GM18520 (cell line): ENCODE data around the gene KIF17.
"Not testable (repeated sequence)": the region's sequence is repeated elsewhere in the genome, so short reads cannot be mapped to it uniquely, and the experiment has no call there.

ENCODE experiments used
- ATAC-seq: cut with Tn5 transposase; IDR thresholded peaks from one replicate; pipeline ENCODE4 v1.9.1; 2021; ENCODE audit not compliant: unreplicated experiment

The KIF17 gene

DNA sequence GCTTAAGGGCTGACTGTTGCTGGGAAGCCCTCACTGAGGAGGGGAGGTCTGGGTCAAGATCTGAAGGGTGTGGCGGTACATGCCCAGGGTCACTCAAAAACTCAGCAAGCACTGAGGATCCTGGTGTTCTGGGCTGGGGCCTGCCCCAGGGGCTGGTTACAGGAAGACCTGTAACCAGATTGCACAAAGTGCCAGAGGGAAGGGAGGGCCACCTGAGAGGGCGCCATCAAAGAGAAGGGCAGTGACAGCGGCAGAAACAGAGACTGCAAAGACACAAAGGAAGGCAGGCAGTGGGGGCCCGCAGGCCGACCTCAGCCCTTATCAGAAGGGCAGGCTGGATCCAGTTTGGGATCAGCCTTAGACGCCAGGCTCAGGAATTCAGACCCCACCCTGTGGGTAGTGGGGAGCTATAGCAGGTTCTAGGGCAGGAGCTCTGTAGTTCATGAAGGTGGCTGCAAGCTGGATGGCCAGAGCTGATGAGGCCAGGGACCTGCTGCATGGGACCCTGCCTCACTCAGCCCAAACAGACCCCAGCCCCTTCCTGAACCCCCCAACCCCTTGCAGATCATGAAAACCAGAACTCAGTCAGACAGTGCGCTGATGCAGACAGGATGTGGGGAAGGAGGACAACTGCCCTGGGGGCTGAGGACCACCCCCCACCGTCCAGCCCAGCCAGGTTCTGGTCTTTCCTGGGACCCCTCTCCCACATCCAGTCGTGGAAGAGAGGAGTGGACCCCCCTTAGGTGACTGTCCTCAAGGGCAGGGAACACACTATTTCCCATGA lies 10.8 kb upstream of the KIF17 start:
- no peak for ATAC-seq

DNA sequence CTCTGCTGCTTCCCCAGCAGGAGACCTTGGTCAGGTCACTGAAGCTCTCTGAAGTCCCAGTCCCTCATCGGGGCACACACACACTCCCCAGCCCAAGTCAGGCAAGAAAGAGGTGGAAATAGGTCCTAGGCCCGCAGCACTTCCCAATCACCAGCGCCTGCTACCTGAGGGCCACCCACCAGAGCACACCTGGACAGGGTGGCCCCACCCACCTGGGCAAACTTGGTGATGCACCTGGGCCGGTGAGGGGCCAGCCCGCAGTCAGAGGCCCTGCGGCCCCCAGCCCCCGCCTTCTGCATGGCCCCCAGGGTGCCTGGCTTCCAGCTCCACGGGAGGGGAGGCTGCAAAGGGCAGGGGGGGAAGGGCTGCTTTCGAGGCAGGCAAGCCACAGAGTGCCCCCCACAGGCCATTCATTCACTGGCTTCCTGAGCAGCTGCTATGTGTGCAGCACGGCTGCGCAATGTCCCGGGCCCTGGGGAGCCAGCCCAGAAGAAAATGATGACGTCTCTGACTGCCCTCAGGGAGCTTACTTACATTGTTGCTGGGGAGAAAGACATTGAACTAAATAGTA lies 10.0 kb upstream of the KIF17 start:
- ATAC-seq, result no peak

DNA sequence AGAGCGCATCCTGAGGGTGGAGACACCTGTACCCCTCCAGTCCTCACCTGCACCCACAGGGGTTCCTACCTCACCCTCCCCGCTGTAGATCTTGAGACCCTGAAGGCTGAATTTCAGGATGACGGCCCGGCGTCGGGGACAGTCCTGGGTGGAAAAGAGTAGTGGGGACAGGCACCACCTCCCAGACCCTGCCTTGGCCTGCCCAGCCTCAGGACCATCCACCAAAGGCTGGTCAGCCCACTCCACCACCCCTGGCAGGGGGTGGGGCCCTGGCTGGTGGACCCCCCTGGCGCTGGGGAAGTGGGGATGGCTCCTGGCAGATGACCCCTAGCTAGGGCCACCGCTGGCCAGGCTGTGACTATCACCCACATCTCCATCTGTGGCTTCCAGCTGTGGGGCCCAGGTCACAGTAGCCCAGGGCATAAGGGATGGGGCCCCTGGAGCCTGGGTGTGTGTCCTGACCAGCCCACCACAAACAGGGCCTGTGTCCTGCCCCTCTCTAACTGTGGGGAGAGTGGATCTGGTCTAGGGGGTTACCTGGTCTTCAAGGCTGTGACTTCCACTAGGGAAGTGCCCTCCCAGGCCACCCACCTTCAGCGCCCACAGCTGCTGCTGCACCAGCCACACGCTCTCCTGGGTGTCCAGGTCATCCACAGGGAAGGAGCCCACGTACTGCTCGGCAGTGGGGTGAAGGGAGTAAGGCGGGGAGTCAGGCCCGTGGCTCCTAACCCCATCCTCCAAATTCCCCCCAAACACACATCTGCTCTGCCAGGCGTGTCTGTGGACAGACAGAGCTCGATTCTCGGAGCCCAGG lies 9.3 kb upstream of the KIF17 start:
- no peak for ATAC-seq

DNA sequence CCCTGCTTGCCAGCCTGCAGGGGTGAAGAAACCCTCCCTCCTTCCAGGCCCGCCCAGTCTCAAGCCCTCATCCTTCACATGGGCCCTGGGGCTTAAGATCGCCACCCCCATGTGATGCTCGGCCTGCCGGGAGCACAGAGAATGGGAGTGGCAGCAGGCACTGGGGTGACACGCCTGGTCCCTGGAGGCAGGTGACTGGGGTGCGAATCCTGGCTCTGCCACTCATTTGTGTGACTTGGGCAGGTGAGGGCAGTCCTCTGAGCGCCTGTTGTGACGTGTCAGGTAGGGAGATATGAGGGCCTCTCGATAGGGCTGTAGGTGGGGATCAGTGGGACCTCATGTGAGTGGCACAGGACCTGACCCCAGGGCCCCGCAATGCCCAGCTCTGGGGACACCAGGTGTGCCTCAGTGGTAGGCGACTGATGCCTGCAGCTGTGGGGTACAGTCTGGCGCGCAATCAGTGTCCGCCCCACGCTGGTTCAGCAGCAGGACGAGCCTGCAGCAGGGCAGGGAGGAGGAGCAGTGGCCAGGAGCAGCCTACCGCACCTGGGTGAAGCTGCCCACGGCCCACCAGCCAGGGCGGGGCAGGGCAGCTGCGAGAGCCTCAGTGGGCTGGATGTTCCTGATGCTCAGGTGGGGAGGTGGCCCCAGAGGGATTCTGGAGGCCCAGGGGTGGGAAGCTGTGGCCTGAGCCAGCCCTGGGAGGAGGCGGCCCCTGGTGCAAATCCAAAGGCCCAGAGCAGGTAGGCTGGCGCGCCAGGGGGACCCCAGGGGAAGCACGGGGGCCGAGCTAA lies 8.5 kb upstream of the KIF17 start:
- ATAC-seq, result no peak

DNA sequence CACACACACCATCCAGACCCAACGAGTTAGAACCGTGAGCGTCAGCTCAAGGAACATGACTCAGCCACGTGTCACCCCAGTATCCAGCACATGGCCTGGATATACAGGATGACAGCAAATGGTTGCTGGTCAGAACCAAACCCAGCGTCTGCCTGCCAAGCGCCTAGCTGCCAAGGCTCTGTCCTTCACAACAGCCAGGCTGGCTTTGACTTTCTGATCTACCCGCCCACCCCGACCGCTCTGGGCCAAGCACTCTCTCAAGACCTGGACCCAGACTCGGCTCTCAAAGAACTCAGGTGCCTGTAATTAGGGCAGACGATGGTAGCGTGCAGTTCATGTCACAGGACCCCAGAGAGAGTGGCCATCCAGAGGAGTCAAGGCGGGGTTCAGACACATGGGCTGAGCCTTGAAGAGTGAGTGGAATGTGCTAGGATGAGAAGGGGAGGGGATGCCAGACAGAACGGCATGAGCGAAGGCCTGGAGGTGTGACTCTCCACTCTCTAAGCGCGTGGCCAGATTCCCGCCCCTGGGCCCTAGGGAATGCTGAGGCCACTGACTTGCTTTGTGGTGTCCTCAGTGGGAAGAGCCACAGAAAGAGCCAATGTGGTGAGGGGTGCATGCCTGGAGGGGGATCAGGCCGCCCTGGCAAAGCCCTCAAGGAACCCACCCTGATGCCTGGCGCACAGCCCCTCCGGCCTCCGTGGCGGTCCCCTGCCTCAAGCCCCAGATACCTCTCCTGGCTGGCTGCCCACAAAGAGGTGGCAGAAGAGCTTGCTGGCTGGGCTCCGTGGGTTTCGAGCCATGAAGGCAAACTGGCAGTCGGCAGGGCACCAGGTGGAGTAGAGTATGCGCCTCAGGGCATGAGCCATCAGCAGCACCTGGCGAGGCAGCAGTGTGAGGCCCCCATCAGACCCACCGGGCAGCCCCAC lies 7.6 kb upstream of the KIF17 start:
- no peak for ATAC-seq

DNA sequence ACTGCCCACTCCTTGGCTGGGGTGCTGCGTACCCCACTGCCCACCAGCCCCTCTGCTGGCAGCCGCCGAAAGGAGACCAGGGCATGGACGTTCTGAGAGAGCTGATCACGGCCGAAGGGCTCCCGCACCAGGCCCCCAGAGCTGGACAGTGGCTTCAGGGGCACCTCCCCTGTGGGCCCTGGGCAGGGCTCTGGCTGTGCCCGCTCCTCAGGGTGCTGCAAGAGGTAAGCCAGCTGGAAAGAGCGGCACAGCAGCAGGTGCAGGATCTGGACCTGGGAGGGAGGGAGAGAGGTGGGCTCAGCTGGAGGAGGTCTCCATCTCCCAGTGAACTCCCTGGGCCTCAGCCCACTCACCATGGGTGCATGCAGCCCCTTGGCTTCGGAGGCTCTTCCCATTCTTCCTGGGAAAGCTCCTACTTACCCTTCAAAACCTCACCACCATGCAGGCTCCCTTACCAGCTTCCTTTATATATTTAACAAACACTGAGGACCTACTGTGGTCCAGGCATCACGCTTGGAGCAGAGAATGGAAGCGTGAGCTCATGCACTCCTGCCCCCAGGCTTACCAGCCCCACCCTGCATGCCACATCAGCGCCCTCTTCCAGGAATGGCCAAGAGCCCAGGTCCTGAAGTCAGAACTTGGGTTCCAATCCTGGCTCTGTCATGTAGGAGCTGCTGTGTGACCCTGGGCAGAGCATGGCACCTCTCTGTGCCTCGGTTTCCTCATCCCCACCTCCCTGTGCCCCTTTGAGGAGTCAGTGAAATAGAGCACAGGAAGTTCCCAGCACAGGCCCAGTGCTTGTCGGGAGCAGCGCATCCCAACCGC lies 6.8 kb upstream of the KIF17 start:
- no peak for ATAC-seq

DNA sequence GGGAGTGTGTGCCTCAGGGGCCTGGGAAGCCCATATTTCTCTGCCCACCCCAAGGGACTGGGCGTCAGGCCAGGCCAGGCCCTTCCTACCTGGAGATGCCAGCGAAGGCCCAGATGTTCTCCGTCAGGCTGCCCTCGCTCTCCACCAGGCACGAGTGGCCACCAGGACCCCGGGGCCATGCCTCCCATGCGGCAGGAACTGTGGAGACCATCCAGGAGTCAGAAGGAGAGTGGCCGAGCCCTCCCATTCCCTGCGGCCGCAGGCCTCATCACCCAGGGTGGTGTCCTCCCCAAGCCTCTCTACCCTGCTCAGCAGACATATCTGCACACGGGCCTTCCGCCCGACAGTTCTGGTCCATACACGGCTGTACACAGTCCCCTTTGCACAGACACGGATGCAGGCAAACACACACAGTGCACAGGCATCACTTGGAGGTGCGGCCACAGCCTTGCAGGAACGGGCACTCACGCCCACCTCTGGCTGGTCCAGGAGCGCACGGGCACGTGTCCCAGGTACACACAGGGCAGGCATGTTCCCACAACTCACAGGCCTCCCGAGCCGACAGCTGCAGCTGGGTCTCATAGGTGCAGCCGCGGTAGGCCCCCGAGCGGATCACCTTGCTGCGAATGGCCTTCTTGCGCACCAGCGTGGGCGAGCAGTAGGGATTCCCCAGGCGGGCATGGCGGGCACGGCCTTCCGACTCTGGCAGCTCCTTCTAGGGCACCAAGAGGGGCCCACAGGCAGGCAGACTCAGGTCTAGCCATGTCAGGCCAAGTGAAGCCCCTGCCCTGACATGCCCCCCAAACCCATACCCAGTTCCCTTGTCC lies 5.9 kb upstream of the KIF17 start:
- ATAC-seq, result no peak

DNA sequence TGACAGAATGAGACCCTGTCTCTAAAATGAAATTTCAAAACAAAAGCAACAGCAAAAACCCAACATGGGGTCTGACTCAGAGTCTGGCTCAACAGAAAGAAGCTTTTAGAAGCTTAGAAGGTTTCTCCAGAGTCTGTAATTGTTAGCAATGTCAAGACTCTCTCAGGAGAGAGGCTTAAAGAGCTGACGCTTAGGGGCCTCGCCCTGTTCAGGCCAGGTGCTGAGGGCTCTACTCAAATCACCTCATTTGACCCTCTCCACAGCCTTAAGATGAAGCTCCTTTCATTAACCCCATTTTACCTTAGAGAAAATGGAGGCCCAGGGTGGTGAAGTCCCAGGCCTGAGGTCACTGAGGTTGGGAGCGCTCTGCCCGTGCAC lies 5.3 kb upstream of the KIF17 start:
- no peak for ATAC-seq

DNA sequence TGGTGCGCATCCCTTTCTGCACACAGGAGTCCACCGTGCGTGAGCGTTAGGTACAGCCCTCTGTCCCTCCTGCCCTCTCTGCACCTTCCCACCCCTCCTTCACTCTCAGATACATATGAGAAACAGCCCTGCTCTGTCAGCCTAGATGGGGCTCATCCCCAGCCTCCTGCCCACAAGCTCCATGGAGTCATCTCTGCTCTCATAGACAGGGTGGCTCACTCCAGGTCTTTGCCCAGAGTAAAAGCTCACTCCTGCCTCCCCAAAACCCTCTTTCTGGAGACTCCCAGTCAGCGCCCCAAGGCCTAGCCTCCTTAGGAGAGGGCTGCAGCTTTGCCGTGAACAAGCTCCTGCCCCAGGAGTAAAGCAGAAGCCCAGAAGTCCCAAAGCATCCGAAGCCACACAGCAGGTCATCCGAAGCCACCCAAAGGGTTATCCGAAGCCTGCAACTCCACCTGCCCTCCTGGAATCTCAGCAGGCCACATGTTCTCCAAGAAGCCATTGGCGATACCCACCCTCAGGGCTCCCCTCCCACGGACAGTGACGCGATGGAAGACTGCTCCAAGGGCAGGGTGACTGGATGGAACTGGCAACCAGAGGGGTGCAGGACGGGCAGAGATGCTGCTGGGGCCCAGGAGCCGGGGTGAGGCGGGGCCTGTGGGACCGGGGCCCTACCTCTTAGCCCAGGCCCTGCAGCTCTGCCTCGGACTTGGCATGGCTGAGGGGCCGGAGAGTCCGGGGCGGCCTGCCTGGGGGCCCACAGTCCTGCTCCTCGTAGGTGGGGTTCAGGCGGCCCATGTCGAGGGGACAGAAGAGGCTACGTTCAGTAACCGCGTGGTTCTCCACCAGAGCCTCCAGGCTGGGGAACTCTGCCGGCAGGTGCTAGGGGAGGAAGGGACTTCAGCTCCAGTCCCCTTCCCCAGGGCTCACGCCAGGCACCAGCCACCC lies 3.6 kb upstream of the KIF17 start:
- ATAC-seq, result no peak

DNA sequence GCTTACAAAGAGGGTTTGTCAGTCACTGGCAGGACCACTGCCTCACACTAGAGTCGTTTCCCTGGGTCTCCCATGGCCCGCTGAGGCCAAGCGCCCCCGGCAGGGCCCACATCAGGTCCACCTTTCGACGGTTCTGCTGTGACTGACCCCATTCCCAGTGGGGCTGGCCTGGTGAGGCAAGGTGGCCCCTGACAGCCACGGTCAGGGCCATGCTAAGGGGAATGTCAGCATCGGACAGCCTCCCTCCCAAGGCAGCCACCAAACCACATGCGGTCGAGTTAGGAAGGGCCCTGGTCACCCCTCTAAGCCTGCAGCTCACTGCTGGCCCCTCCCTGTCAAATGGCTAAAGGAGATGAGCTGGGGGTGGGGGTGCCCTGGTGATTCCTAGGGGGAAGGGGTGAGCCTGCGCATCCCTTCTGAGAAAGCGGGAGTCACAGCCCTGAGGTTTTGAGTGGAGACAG lies 2.9 kb upstream of the KIF17 start:
- ATAC-seq, result no peak

DNA sequence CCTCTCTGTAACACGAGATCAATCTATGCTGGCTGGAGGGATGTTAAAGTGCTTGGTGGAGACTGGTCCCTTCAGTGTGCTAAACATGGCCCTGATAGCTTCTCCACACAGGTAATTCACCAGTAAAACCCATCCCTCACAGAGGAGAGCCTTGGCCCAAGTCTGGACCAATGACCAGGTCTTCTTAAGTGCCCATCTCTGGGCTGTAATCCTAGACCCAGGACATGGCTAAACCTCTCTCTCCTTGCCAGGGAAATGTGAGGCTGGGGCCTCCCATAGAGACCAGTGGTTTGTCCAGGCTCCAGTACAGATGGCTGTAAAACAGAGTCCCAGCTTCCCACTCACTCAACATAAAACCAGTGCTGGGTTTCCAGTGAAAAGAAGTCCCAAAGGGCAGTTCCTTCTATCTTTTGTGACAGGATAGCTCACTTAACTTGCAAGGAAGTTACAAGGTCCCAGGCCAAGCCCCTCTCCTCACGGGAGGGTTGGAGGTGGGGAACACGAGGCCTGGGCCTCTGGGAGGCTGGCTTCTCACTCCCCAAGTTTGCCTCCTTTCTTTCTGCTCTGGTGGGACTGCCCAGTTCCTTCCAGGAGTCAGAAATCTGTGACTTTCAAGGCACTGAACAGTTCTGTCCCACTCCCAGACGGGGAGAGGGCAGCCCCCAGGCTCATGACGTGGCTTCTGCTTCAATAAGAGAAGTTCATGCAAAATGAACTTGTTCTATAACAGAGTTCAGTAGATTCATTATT lies 2.2 kb upstream of the KIF17 start:
- ATAC-seq, result no peak

DNA sequence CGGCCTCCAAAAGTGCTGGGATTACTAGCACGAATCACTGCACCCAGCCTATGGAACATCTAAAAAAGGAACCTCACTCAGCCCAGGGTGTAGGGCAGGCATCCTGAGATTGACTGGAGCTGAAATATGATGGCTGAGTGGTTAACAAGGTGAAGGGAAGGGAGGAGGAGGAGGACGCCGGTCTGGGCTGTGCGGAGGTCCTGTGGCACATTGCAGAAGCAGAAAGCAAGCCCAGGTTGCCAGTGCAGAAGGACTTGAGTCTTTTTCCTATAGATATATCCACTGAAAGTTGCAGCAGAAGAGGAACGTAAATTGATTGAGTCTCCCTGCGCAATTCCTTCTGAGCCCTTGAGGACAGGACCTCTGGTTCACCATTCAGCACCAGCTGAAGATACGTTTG lies 1.5 kb upstream of the KIF17 start:
- ATAC-seq, result no peak

DNA sequence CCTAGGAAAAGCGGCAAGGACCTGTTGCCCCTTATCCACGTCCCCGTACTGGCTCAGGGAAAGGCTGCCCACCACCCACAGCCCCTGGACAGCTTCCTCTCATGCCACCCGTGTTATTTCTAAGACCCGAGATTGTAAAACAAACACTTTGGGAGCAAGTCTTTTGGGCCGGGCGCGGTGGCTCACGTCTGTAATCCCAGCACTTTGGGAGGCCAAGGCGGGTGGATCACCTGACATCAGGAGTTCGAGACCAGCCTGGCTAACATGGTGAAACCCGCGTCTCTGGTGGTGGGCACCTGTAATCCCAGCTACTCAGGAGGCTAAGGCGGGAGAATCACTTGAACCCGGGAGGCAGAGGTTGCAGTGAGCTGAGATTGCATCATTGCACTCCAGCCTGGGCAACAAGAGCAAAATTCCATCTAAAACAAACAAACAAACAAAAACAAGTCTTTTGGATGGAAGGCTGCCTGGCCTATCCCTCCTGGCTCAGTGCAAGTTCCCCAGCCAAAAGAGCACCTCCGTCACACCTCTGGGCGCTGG lies 606 bp upstream of the KIF17 start:
- ATAC-seq, result not testable (repeated sequence)

DNA sequence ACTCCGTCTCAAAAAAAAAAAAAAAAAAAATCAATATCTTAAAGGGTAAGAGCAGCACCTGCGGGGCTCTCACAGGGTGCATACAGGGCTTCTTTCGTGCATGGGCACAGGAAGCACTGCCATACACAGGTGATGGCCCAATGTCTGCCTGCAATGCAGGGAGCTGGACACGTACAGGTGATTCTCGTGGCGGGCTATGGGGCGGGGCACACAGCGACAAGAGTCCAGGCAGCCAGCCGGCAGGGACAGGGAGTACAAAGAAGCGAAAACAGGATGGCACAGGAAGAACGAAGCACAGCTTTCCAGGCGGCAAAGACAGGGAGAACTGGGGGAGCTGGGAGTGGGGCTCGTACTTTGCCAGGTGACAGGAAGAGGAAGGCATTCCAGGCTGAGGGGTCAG lies 1.6 kb downstream of the KIF17 start:
- ATAC-seq, result no peak

DNA sequence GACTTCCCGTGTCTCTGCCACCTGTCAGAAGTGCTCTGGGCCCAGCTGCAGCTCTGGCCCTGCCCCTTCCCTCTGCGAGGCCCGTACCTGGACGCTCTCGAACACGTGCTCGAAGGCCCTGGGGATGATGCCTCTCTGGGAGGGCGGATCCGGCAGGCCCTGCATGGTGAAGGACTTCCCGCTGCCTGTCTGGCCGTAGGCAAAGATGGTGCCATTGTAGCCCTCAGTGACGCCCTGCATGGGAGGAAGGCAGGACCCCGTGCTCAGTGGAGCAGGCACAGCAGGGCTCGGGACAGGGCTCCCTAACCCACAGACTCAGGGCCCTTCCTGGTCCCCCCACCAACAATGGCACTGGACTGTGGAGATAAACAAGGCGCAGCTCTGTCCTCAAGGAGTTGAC lies 2.4 kb downstream of the KIF17 start:
- ATAC-seq, result no peak

DNA sequence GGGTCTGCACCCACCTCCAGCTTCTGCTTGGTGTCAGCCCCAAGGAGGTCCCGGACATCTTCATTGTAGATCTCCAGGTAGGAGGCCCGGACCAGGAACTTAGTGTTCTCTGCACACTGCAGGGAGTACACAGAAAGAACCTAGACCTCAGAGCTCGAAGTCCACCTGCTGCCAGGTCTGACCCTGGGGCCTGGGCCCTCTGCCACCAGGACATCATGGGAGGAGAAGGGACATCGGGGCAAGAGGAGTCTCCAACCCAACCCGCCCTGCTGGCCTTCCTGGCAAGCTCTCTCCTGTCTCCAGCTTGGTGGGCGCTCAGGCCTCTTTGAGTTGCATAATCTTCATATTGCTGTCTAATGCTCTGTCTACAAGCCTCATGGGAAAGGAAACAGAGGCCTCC lies 4.4 kb downstream of the KIF17 start:
- ATAC-seq, result no peak
